HG03064 (cell line): ENCODE measurements around the gene PRELID3B.

ENCODE experiments used
- ATAC-seq: cut with Tn5 transposase; IDR thresholded peaks from one replicate; pipeline ENCODE4 v1.9.1; 2021; ENCODE audit warnings: low read depth; ENCODE audit not compliant: unreplicated experiment

The PRELID3B gene

DNA sequence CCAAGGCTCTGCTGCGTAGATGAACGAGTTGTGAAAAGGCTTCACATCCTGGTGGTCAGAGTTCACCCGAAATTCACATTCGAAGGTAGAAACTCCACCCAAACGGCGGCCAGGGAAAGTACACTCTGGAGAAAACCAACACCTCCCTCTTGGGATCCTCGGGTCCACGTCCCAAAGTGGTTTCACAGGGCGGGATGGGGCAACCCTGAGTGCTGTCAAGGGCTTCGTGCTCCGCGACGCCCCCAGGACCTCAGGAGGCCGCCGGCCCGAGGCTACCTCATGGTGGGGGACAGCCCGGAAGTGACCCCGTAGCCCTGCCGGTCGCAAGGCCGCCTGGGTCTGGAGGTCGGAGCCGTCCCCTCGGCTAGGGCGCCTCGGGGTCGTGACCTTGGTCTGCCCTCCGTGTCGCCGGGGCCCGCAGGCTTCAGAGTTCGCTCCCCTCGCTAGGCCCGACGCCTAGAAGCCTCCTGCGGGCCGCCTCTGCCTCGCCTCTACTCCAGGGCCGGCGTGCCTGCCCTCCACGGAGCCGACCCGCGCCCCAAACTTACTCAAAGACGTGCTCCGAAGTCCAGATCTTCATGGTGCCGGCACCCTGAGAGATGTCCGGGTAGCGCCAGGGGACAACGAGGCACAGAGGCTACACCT lies at the start of gene PRELID3B:
PRELID3B (minus strand) TSS at position 636 of the 645 bp plus-strand sequence; CDS start at position 580, 56 bp downstream.
- peak; percentile 27 for ATAC-seq

GRCh38 chr20:59087829-59088433 lies 45.3 kb upstream of the PRELID3B start:
- peak; percentile 55 for ATAC-seq

DNA sequence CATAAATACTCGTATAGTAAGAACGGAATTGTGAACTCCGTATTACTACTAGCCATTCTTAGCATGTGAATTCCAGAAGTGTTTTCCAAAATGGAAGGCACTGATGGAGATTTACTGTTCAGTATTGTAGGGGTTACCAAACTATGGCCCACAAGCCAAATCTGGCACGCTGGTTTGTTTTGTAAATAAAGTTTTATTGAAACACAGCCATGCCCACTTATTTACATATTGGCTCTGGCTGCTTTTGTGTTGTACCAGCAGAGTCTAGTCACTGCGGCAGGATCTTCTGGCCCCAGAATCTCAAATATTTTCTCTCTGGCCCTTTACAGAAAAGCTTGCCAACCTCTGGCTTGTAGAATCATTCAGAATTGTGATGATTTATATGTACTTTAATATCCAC lies 44.3 kb upstream of the PRELID3B start:
- ATAC-seq = no peak

GRCh38 chr20:59084041-59084850 lies 41.7 kb upstream of the PRELID3B start:
- ATAC-seq = no peak

GRCh38 chr20:59082981-59083380 lies 40.4 kb upstream of the PRELID3B start:
- ATAC-seq = no peak

DNA sequence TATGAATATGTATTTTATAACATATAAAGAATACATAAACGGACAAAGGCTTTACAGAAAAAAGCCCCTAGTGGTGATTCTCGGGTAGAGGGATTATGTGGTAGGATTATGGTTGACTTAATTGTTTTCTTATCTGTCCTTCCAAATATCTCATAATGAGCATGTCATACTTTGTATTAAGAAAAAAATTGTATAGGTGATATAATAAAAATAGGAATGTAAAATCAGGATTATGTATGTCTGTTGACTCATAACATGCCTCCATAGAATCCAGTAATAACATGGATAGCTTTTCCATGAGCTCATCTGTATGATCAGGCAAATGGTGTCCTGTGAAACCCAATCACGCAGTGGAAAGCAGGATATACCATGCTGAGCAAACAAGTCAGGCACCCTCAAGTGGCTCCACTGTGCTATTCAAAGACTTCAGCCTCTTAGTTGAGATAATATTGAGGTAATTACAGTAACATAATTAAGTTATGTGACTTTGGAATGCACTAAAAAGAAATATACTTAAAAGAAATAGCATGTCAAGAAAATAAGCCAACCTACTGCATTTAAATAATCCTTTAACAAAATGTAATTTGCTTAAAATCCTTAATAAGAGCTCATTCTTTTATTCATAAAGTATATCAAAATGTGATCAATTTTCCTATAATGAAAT lies 39.6 kb upstream of the PRELID3B start:
- no peak for ATAC-seq

DNA sequence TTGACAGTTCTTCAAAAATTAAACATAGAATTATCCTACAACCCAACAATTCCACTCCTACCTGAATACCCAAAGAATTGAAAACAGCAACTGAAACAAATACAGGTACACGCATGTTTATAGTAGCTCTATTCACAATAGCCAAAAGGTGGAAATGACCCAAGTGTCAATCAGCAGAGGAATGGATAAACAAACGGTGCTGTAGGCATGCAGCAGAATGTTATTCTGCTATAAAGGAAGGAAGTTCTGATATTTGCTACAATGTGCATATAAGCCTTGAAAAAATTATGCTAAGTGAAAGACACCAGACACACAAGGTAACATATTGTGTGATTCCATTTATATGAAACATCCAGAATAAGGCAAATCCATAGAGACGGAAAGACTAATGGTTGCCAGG lies 38.5 kb upstream of the PRELID3B start:
- no peak for ATAC-seq

DNA sequence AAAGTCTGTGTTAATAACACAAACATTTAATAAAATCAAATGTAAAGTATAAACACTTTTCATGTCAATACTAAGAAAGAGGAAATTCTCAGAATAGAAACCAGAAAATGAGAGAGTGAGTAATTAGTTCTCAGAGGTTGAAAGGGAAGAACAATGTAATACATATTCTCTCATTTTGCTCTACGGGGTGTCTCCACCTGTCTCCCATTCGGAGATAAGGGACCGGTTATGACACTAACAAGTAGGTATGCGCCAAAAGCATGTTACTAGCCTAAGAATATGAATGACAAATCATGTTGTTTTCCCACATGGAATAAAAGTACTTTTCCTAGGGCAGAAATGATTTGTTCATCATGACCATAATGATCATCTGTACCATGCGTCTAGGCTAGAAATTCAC lies 35.6 kb upstream of the PRELID3B start:
- ATAC-seq = no peak

- ATAC-seq = no peak
These were observed 35.1 kb upstream of the PRELID3B start for GRCh38 chr20:59077705-59078104.

- ATAC-seq = no peak
These were observed 33.4 kb upstream of the PRELID3B start for GRCh38 chr20:59075934-59076508.

GRCh38 chr20:59074456-59074855 lies 31.9 kb upstream of the PRELID3B start:
- no peak for ATAC-seq

DNA sequence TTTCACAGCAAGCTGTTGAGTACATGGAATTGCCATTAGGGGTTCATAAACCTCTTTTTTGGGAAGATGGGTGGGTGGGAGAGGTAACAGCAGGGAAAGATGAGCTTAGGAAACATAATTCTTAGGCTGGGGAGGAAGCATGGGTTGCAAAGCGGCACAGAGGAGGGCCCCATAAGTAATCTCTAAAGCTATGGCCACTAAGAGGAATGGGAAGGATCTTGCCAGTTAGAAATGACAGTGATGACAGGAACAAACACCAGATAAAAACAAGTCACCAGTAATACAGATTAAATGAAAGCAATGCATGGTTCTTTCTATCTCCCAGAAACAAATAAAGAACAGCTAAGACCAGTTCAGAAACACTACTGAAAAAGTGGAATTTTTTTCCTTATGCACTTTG lies 31.0 kb upstream of the PRELID3B start:
- no peak for ATAC-seq

GRCh38 chr20:59071216-59071615 lies 28.6 kb upstream of the PRELID3B start:
- ATAC-seq = no peak

- no peak for ATAC-seq
These were observed 26.4 kb upstream of the PRELID3B start for GRCh38 chr20:59069026-59069425.

DNA sequence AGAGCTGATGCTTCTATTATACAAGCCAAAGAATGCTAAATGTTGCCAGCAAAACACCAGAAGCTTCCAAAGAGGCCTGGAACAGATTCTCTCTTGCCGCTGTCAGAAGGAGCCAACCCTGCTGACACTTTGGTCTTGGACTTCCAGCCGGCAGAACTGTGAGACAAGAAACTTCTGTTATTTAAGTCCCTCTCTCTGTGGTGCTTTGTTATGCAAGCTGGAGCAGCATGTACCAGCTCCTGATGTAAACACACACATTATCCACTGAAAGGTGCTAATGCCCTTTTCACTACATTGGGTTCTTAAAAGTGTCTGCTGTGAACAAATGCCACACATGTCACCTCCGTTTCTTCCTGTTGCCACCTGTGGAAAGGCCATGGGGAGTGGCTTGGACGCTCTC lies 25.9 kb upstream of the PRELID3B start:
- ATAC-seq = no peak

- no peak for ATAC-seq
These were observed 21.7 kb upstream of the PRELID3B start for GRCh38 chr20:59064214-59064722.

DNA sequence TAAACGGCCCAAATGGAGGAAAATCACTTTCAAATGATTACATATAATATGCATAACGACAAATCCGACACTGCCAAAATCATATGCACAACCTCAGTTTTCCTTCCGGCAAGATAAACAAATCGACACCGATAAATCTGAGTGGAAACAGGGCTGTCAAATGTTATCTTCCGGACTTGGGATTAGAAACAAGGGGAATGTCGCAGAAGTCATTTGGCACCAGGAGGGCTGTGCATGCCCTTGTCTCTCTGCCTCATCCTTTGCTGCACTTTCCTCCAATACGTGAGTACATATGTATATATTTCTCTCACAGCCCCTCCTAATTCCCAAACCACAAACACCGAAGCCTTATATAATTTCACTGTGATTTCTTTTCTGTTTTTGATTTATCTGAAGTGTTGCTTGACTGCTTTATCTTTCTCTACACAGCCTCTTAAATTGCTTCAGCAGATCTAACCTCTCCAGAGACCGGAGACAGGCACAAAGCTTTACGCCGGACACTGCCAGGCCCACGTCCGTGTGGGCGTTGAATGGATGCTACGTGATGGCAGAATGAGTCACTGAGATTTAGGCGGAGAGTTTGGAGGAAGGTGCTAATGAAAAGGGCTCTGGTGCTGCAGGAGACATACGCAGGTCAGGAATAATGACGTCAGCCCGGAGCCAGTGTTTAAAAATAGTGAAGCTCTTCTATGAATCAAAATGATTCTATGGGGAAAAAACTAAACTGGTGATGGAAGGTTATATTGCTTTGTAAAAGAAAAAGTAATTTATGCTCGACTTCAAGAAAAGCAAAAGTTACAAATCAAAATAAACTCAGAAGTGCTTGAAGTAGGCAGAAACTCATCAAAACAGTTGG lies 21.0 kb upstream of the PRELID3B start:
- ATAC-seq = no peak

- ATAC-seq = no peak
These were observed 19.5 kb upstream of the PRELID3B start for GRCh38 chr20:59062081-59062480.

- no peak for ATAC-seq
These were observed 12.7 kb upstream of the PRELID3B start for GRCh38 chr20:59055302-59055701.
